Neuronal stem cell (in vitro differentiated cells): Measurements from ENCODE around the gene DTL.

Experiments
- DNase-seq: peaks from one replicate; pipeline ENCODE4 v3.0.0-alpha.2; 2013; ENCODE audit warnings: low spot score
- H2AFZ ChIP-seq: one replicate; pipeline ENCODE4 v1.6.1; 2013; ENCODE audit warnings: mild to moderate bottlenecking, low read length, inconsistent platforms
- H2AK5ac ChIP-seq: 2 replicates; pipeline ENCODE4 v1.6.1; 2013; ENCODE audit warnings: low read depth, mild to moderate bottlenecking, inconsistent platforms, low read length, moderate library complexity, mixed read lengths
- H2BK120ac ChIP-seq: 2 replicates; pipeline ENCODE4 v1.6.1; 2013; ENCODE audit warnings: low read depth, mild to moderate bottlenecking, inconsistent platforms, low read length, moderate library complexity, mixed read lengths
- H2BK12ac ChIP-seq: one replicate; pipeline ENCODE4 v1.6.1; 2013; ENCODE audit warnings: low read length, inconsistent platforms
- H2BK15ac ChIP-seq: 2 replicates; pipeline ENCODE4 v1.6.1; 2013; ENCODE audit warnings: mild to moderate bottlenecking, low read length, inconsistent platforms, mixed read lengths
- H2BK5ac ChIP-seq: one replicate; pipeline ENCODE4 v1.6.1; 2013; ENCODE audit warnings: inconsistent platforms, mild to moderate bottlenecking, low read length, moderate library complexity
- H3K14ac ChIP-seq: one replicate; pipeline ENCODE4 v1.6.1; 2013; ENCODE audit warnings: low read length, inconsistent platforms
- H3K18ac ChIP-seq: 2 replicates; pipeline ENCODE4 v1.6.1; 2013; ENCODE audit warnings: low read length, inconsistent platforms
- H3K23ac ChIP-seq: 2 replicates; pipeline ENCODE4 v1.6.1; 2013; ENCODE audit warnings: low read depth, mild to moderate bottlenecking, mixed read lengths, low read length, inconsistent platforms; ENCODE audit not compliant: poor library complexity
- H3K27ac ChIP-seq: replicated peaks from 3 replicates; pipeline ENCODE4 v1.5.1; 2013; ENCODE audit warnings: low read length, inconsistent platforms
- H3K27me3 ChIP-seq, 3 experiments: 2 replicates each; pipeline ENCODE4 v1.6.1; 2013; ENCODE audit warnings: low read length in 3 of 3, mild to moderate bottlenecking in 2 of 3, inconsistent platforms in 1 of 3, low read depth in 1 of 3, mixed read lengths in 1 of 3, moderate library complexity in 1 of 3; ENCODE audit not compliant: control insufficient read depth in 3 of 3, insufficient read depth in 3 of 3
- H3K36me3 ChIP-seq, 2 donors: replicated peaks in 1 of 2; 2 replicates each; pipeline ENCODE4 v1.6.1; 2013; ENCODE audit warnings: low read length in 2 of 2; ENCODE audit not compliant: control insufficient read depth in 2 of 2, insufficient read depth in 2 of 2
- H3K4ac ChIP-seq: 2 replicates; pipeline ENCODE4 v1.6.1; 2013; ENCODE audit warnings: inconsistent platforms, mild to moderate bottlenecking, low read length, moderate library complexity
- H3K4me1 ChIP-seq, 2 donors: 1 replicate in 1 of 2; 2 replicates in 1 of 2; pipeline ENCODE4 v1.6.1; 2013; ENCODE audit warnings: low read length in 2 of 2, low read depth in 1 of 2; ENCODE audit not compliant: control insufficient read depth in 2 of 2, insufficient read depth in 1 of 2
- H3K4me2 ChIP-seq: one replicate; pipeline ENCODE4 v1.6.1; 2013; ENCODE audit warnings: mild to moderate bottlenecking, low read length, inconsistent platforms; ENCODE audit not compliant: insufficient read depth, poor library complexity, severe bottlenecking
- H3K4me3 ChIP-seq, 2 donors: 2 replicates each; pipeline ENCODE4 v1.5.1; 2013; ENCODE audit warnings: low read length in 2 of 2, mild to moderate bottlenecking in 2 of 2, inconsistent platforms in 1 of 2, moderate library complexity in 1 of 2
- H3K79me1 ChIP-seq: one replicate; pipeline ENCODE4 v1.6.1; 2013; ENCODE audit warnings: low read depth, mild to moderate bottlenecking, inconsistent platforms, low read length, moderate library complexity
- H3K9ac ChIP-seq: one replicate; pipeline ENCODE4 v1.6.1; 2013; ENCODE audit warnings: mild to moderate bottlenecking, low read depth, low read length, inconsistent platforms; ENCODE audit not compliant: poor library complexity
- H3K9me3 ChIP-seq, 2 donors: replicated peaks in 1 of 2; 2 replicates each; pipeline versions ENCODE3 to v1.6.1; 2013; ENCODE audit warnings: low read length in 2 of 2, mild to moderate bottlenecking in 2 of 2, inconsistent platforms in 1 of 2, low read depth in 1 of 2, mixed read lengths in 1 of 2, moderate library complexity in 1 of 2; ENCODE audit not compliant: control insufficient read depth in 2 of 2, insufficient read depth in 1 of 2
- H4K8ac ChIP-seq: one replicate; pipeline ENCODE4 v1.6.1; 2013; ENCODE audit warnings: low read depth, mild to moderate bottlenecking, inconsistent platforms, low read length, moderate library complexity
- H4K91ac ChIP-seq: one replicate; pipeline ENCODE4 v1.6.1; 2013; ENCODE audit warnings: low read length, low read depth, mild to moderate bottlenecking, inconsistent platforms; ENCODE audit not compliant: poor library complexity
- WGBS, 2 donors: extraction: QIAGEN DNeasy Blood & Tissue Kit; methylation state at CpG; one replicate each; pipeline ENCODE4 v1.1.7; 2013; ENCODE audit warnings: missing lambda C conversion rate in 2 of 2, mixed read lengths in 1 of 2; ENCODE audit not compliant: insufficient read length in 2 of 2, insufficient replicate concordance in 1 of 2; ENCODE audit errors: extremely low coverage in 2 of 2; 5-methylcytosine and 5-hydroxymethylcytosine counted together

Gene DTL

GRCh38 chr1:212137854-212138253 lies 102.3 kb downstream of the DTL start:
- no peak for DNase-seq
- H3K18ac ChIP-seq, result no peak overlapping the region
- no CpG with 5 or more reads among the region's 1 CpG for WGBS, 2 donors

GRCh38 chr1:212138457-212138856 lies 102.9 kb downstream of the DTL start:
- H3K23ac ChIP-seq, result no peak overlapping the region
- peaks cover 2 to 19% of the 10 kb centered on the region in 2 donors for H3K36me3 ChIP-seq
- no peak overlapping the region for H2BK120ac ChIP-seq
- no peak overlapping the region for H4K91ac ChIP-seq
- no peak overlapping the region for H3K27ac ChIP-seq
- WGBS, 2 donors, result no CpG with 5 or more reads among the region's 5 CpGs
- H3K4me1 ChIP-seq, result no peaks in the 10 kb centered on the region
- no peak overlapping the region for H3K9ac ChIP-seq
- no peak overlapping the region for H3K4ac ChIP-seq
- peaks cover 0 to 4% of the 10 kb centered on the region in 2 donors for H3K9me3 ChIP-seq
- no peaks in the 10 kb centered on the region for H3K79me1 ChIP-seq
- H3K4me3 ChIP-seq, result no peak overlapping the region
- no peak overlapping the region for H2BK15ac ChIP-seq
- no peak overlapping the region for H3K18ac ChIP-seq
- DNase-seq, result no peak
- H2BK12ac ChIP-seq, result no peak overlapping the region
- H3K27me3 ChIP-seq, result no peaks in the 10 kb centered on the region
- H2BK5ac ChIP-seq, result no peak overlapping the region
- no peak overlapping the region for H3K4me2 ChIP-seq
- H2AFZ ChIP-seq, result no peak overlapping the region
- H3K14ac ChIP-seq, result no peak overlapping the region
- H4K8ac ChIP-seq, result no peak overlapping the region
- H2AK5ac ChIP-seq, result no peak overlapping the region

More at GRCh38 chr1:212137854-212138253, 102.3 kb downstream of the DTL start:
- no peak overlapping the region for H3K4ac ChIP-seq
- H3K9me3 ChIP-seq, result peaks cover 0 to 4% of the 10 kb centered on the region in 2 donors
- H3K27me3 ChIP-seq, result no peaks in the 10 kb centered on the region
- no peak overlapping the region for H3K14ac ChIP-seq
- no peak overlapping the region for H2AK5ac ChIP-seq
- no peak overlapping the region for H3K4me3 ChIP-seq
- H3K27ac ChIP-seq, result no peak overlapping the region
- no peak overlapping the region for H2AFZ ChIP-seq
- no peak overlapping the region for H3K4me2 ChIP-seq
- H3K23ac ChIP-seq, result no peak overlapping the region
- no peak overlapping the region for H2BK120ac ChIP-seq
- H4K8ac ChIP-seq, result no peak overlapping the region
- H3K79me1 ChIP-seq, result no peaks in the 10 kb centered on the region
- peaks cover 2 to 24% of the 10 kb centered on the region in 2 donors for H3K36me3 ChIP-seq
- no peak overlapping the region for H2BK15ac ChIP-seq
- no peaks in the 10 kb centered on the region for H3K4me1 ChIP-seq
- H2BK5ac ChIP-seq, result no peak overlapping the region
- no peak overlapping the region for H2BK12ac ChIP-seq
- no peak overlapping the region for H4K91ac ChIP-seq
- no peak overlapping the region for H3K9ac ChIP-seq

DNA sequence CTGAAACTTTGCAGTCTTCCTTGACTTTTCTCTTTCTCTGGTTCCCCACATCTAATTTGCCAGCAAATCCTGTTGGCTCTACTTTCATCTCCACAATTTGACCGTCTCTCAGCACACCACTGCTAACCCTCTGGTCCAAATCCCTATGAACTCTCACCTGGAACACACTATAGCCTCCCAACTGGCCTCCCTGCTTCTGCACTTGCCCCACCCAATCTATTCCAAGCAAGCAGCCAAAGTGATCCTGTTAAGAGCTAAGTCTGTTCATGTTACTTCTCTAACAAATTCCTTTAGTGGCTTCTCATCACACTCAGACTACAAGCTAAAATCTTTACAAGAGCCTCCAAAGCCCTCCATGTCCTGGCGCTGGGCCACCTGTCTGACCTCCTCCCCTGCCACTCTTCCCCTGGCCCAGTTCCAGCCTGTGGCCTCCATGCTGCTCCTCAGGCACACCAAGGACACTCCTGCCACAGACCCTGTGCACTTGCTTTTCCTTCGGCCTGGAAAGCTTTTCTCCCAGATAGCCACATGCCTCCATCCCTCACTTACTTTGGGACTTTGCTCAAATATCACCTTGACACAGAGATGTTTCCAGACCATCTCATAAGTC lies 104.1 kb downstream of the DTL start:
- Histone ChIP-seq H3K4me2 (no peak overlapping the region), H4K8ac (no peak overlapping the region), H3K27me3 (no peaks in the 10 kb centered on the region), H2AK5ac (no peak overlapping the region), H3K79me1 (no peaks in the 10 kb centered on the region), H3K4me1 (no peaks in the 10 kb centered on the region), H3K4ac (no peak overlapping the region), H3K27ac (no peak overlapping the region), H2BK120ac (no peak overlapping the region), H2BK15ac (no peak overlapping the region), H3K14ac (no peak overlapping the region), H3K23ac (no peak overlapping the region), H3K18ac (no peak overlapping the region), H4K91ac (no peak overlapping the region), H3K9ac (no peak overlapping the region), H3K36me3 (peaks cover 2 to 16% of the 10 kb centered on the region in 2 donors), H2BK12ac (no peak overlapping the region), H2AFZ (no peak overlapping the region), H3K9me3 (peaks cover 0 to 4% of the 10 kb centered on the region in 2 donors), H2BK5ac (no peak overlapping the region), H3K4me3 (no peak overlapping the region)
- no peak for DNase-seq
- no CpG with 5 or more reads among the region's 3 CpGs for WGBS, 2 donors

DNA sequence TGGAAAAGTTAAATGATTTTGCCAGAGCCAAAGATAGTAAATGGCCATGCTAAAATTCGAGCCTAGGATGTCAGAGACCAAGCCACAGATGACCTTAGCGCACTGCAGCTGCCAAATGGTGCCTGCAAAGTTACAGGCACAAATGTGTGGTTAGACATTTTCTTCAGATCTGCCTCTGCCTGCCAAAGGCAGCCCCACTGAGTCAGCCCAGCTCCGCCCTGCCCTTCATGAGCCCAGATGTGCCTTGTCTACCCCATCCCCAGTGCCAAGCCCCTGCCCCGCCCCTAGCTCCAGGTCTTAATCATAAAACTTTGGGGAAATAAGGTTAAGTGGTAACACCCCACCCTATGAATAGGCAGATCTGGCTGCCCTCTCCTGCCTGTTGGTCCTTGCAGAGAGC lies 105.9 kb downstream of the DTL start:
- no peaks in the 10 kb centered on the region for H3K9me3 ChIP-seq
- H2AK5ac ChIP-seq, result no peak overlapping the region
- peaks cover 0 to 8% of the 10 kb centered on the region in 2 donors for H3K36me3 ChIP-seq
- H3K4ac ChIP-seq, result no peak overlapping the region
- no peaks in the 10 kb centered on the region for H3K4me1 ChIP-seq
- H2BK120ac ChIP-seq, result no peak overlapping the region
- no peak overlapping the region for H3K18ac ChIP-seq
- no peak for DNase-seq
- H3K27me3 ChIP-seq, result no peaks in the 10 kb centered on the region
- no peaks in the 10 kb centered on the region for H3K79me1 ChIP-seq
- H4K91ac ChIP-seq, result no peak overlapping the region
- H2AFZ ChIP-seq, result no peak overlapping the region
- no peak overlapping the region for H3K14ac ChIP-seq
- no peak overlapping the region for H3K9ac ChIP-seq
- no peak overlapping the region for H2BK15ac ChIP-seq
- no peak overlapping the region for H2BK12ac ChIP-seq
- WGBS, 2 donors, result no CpG with 5 or more reads among the region's 4 CpGs
- H4K8ac ChIP-seq, result no peak overlapping the region
- no peak overlapping the region for H3K4me2 ChIP-seq
- no peak overlapping the region for H2BK5ac ChIP-seq
- H3K27ac ChIP-seq, result no peak overlapping the region
- no peak overlapping the region for H3K23ac ChIP-seq
- H3K4me3 ChIP-seq, result no peak overlapping the region
